GM23338 (cell line): ENCODE results near the gene CNTNAP1. TPM values are rescaled to one million over a fixed set of nuclear protein-coding genes. Genes with fewer than 3 reads are reported as not detected.

Experiments
- ATAC-seq: fragments of 200-7000 bp; cut with Tn5 transposase; 3 replicates; pipeline ENCODE4 v1.9.1; 2020
- DNase-seq: peaks from one replicate; pipeline ENCODE4 v3.0.0-alpha.2; 2015; ENCODE audit warnings: low spot score
- H2AFZ ChIP-seq: fragments of 200-600 bp; sonication (generic); 2 replicates; pipeline ENCODE4 v1.8.0; 2016; ENCODE audit warnings: antibody characterized with exemption, mild to moderate bottlenecking, moderate library complexity
- H3F3A ChIP-seq: fragments of 200-600 bp; sonication (generic); replicated peaks from 2 replicates; pipeline ENCODE4 v1.8.0; 2017; ENCODE audit warnings: antibody characterized with exemption, mixed run types, low read depth
- H3K27ac ChIP-seq: fragments of 200-600 bp; sonication (generic); 2 replicates; pipeline ENCODE4 v1.6.1; 2016; ENCODE audit warnings: low read depth
- H3K27me3 ChIP-seq: fragments of 200-600 bp; sonication (generic); 2 replicates; pipeline ENCODE4 v1.8.0; 2016; ENCODE audit warnings: mild to moderate bottlenecking, mixed run types, moderate library complexity; ENCODE audit not compliant: insufficient read depth
- H3K36me3 ChIP-seq: fragments of 200-600 bp; sonication (generic); 2 replicates; pipeline ENCODE4 v1.8.0; 2016; ENCODE audit warnings: mild to moderate bottlenecking; ENCODE audit not compliant: insufficient read depth
- H3K4me1 ChIP-seq: fragments of 200-600 bp; sonication (generic); 2 replicates; pipeline ENCODE4 v1.8.0; 2016; ENCODE audit warnings: mild to moderate bottlenecking, moderate library complexity; ENCODE audit not compliant: insufficient read depth
- H3K4me2 ChIP-seq: fragments of 200-600 bp; sonication (generic); 2 replicates; pipeline ENCODE4 v1.7.1; 2017; ENCODE audit warnings: mixed run types
- H3K4me3 ChIP-seq: fragments of 200-600 bp; sonication (generic); 2 replicates; pipeline ENCODE4 v1.6.1; 2016; ENCODE audit warnings: mixed run types
- H3K79me2 ChIP-seq: fragments of 200-600 bp; sonication (generic); replicated peaks from 2 replicates; pipeline ENCODE4 v1.8.0; 2017; ENCODE audit warnings: mild to moderate bottlenecking; ENCODE audit not compliant: insufficient read depth
- H3K9me2 ChIP-seq: fragments of 200-600 bp; sonication (generic); 2 replicates; pipeline ENCODE4 v1.8.0; 2017; ENCODE audit not compliant: insufficient read depth
- H4K20me1 ChIP-seq: fragments of 200-600 bp; sonication (generic); replicated peaks from 2 replicates; pipeline ENCODE4 v1.8.0; 2017; ENCODE audit warnings: mild to moderate bottlenecking; ENCODE audit not compliant: insufficient read depth
- H3K27ac Mint-ChIP-seq: 2 replicates; pipeline ENCODE4 v1.8.0; 2020; ENCODE audit warnings: inconsistent platforms, mild to moderate bottlenecking, moderate library complexity, mixed read lengths
- H3K27me3 Mint-ChIP-seq: 3 replicates; pipeline ENCODE4 v1.8.0; 2022; ENCODE audit warnings: low read depth, mild to moderate bottlenecking, moderate library complexity, mixed read lengths, inconsistent platforms; ENCODE audit not compliant: insufficient read depth, poor library complexity
- H3K36me3 Mint-ChIP-seq: 3 replicates; pipeline ENCODE4 v1.8.0; 2021; ENCODE audit warnings: low read depth, mild to moderate bottlenecking, inconsistent platforms, moderate library complexity, mixed read lengths
- H3K4me1 Mint-ChIP-seq: 3 replicates; pipeline ENCODE4 v1.8.0; 2020; ENCODE audit warnings: mild to moderate bottlenecking, inconsistent platforms, mixed read lengths
- H3K4me3 Mint-ChIP-seq: 3 replicates; pipeline ENCODE4 v1.8.0; 2021; ENCODE audit warnings: moderate library complexity, mild to moderate bottlenecking, inconsistent platforms, mixed read lengths
- H3K9me3 Mint-ChIP-seq: 3 replicates; pipeline ENCODE4 v1.8.0; 2020; ENCODE audit warnings: moderate library complexity, mild to moderate bottlenecking, inconsistent platforms, mixed read lengths
- CREB1 ChIP-seq: fragments of 250-450 bp; sonication (Bioruptor Pico); IDR thresholded peaks from 2 replicates; pipeline ENCODE4 v1.5.0; 2020; ENCODE audit warnings: low read depth, mild to moderate bottlenecking, moderate library complexity
- EZH2 ChIP-seq: fragments of 200-600 bp; sonication (generic); IDR thresholded peaks from one replicate; pipeline ENCODE4 v1.8.0; 2017; ENCODE audit warnings: antibody characterized with exemption, mild to moderate bottlenecking, low read depth; ENCODE audit not compliant: unreplicated experiment
- EZH2phosphoT487 ChIP-seq: fragments of 200-600 bp; sonication (generic); IDR thresholded peaks from one replicate; pipeline ENCODE4 v1.8.1; 2018; ENCODE audit warnings: antibody characterized with exemption; ENCODE audit not compliant: unreplicated experiment
- JUNB ChIP-seq: IDR thresholded peaks from one replicate; pipeline ENCODE4 v1.6.1; 2016; ENCODE audit warnings: antibody characterized with exemption; ENCODE audit not compliant: unreplicated experiment
- NANOG ChIP-seq: IDR thresholded peaks from 2 replicates; pipeline ENCODE4 v1.6.1; 2016; ENCODE audit warnings: antibody characterized with exemption, borderline replicate concordance
- STAT1 ChIP-seq: IDR thresholded peaks from one replicate; pipeline ENCODE4 v1.6.1; 2016; ENCODE audit warnings: antibody characterized with exemption; ENCODE audit not compliant: unreplicated experiment
- ZNF114 ChIP-seq: fragments of 250-450 bp; sonication (Bioruptor Pico); IDR thresholded peaks from 2 replicates; pipeline ENCODE4 v1.5.0; 2020; ENCODE audit warnings: mild to moderate bottlenecking, moderate library complexity
- ZNF331 ChIP-seq: fragments of 250-450 bp; sonication (Bioruptor Pico); IDR thresholded peaks from 2 replicates; pipeline ENCODE4 v1.5.0; 2020; ENCODE audit warnings: low read depth, mild to moderate bottlenecking, moderate library complexity
- polyA plus RNA-seq: library from polyadenylated mRNA; unstranded; fragments of >200 nt; fragmentation: Nextera tagmentation; extraction: Ambion mirVana; gene quantifications from 2 replicates; pipeline ENCODE4 v1.2.1, GENCODE V29; 2016
- total RNA-seq: library from RNA; depleted of rRNA; stranded (reverse); fragments of >200 nt; shearing (Covaris generic); gene quantifications from 2 replicates; pipeline ENCODE4 v1.2.3, GENCODE V29; 2014
- TF ChIP-seq, protein P1 (sequence below): IDR thresholded peaks from 2 replicates; pipeline ENCODE4 v1.6.1; 2016; ENCODE audit warnings: antibody characterized with exemption
- TF ChIP-seq, protein P2 (sequence below): IDR thresholded peaks from one replicate; pipeline ENCODE4 v1.6.1; 2018; ENCODE audit warnings: antibody characterized with exemption; ENCODE audit not compliant: unreplicated experiment
- TF ChIP-seq, protein P3 (sequence below), 2 experiments: fragments of 200-600 bp in 1 of 2; sonication (generic) in 1 of 2; conservative IDR thresholded peaks; 2 replicates each; pipeline versions ENCODE4 v1.5.1 to v1.6.1; 2016 to 2017; ENCODE audit warnings: antibody characterized with exemption in 2 of 2, low read depth in 2 of 2, mild to moderate bottlenecking in 2 of 2, moderate library complexity in 1 of 2

Gene CNTNAP1
- total and polyA plus RNA-seq, 2 experiments from 2014 or later = 1.3 to 5.0 TPM

DNA sequence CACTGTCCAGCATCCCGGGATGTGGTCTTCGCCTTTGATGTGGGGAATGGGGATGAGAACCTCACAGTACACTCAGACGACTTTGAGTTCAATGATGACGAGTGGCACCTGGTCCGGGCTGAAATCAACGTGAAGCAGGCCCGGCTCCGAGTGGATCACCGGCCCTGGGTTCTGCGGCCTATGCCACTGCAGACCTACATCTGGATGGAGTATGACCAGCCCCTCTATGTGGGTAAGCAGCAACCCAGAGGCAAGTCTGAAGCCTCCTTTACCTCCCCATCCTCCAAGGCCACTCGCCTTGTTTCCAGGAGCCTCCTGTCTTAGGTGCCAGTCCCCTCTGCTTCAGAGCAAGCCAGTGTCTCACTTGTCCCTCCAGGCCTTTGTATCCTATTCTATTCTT, 10.2 kb downstream of the CNTNAP1 start (continued):
- TF ChIP-seq STAT1 = no peak
- TF ChIP-seq, protein P1, sequence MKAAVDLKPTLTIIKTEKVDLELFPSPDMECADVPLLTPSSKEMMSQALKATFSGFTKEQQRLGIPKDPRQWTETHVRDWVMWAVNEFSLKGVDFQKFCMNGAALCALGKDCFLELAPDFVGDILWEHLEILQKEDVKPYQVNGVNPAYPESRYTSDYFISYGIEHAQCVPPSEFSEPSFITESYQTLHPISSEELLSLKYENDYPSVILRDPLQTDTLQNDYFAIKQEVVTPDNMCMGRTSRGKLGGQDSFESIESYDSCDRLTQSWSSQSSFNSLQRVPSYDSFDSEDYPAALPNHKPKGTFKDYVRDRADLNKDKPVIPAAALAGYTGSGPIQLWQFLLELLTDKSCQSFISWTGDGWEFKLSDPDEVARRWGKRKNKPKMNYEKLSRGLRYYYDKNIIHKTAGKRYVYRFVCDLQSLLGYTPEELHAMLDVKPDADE = no peak
- TF ChIP-seq ZNF331 (CRISPR knock-in tag) = no peak
- TF ChIP-seq, protein P2, sequence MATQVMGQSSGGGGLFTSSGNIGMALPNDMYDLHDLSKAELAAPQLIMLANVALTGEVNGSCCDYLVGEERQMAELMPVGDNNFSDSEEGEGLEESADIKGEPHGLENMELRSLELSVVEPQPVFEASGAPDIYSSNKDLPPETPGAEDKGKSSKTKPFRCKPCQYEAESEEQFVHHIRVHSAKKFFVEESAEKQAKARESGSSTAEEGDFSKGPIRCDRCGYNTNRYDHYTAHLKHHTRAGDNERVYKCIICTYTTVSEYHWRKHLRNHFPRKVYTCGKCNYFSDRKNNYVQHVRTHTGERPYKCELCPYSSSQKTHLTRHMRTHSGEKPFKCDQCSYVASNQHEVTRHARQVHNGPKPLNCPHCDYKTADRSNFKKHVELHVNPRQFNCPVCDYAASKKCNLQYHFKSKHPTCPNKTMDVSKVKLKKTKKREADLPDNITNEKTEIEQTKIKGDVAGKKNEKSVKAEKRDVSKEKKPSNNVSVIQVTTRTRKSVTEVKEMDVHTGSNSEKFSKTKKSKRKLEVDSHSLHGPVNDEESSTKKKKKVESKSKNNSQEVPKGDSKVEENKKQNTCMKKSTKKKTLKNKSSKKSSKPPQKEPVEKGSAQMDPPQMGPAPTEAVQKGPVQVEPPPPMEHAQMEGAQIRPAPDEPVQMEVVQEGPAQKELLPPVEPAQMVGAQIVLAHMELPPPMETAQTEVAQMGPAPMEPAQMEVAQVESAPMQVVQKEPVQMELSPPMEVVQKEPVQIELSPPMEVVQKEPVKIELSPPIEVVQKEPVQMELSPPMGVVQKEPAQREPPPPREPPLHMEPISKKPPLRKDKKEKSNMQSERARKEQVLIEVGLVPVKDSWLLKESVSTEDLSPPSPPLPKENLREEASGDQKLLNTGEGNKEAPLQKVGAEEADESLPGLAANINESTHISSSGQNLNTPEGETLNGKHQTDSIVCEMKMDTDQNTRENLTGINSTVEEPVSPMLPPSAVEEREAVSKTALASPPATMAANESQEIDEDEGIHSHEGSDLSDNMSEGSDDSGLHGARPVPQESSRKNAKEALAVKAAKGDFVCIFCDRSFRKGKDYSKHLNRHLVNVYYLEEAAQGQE = no peak
- TF ChIP-seq EZH2 = no peak

DNA sequence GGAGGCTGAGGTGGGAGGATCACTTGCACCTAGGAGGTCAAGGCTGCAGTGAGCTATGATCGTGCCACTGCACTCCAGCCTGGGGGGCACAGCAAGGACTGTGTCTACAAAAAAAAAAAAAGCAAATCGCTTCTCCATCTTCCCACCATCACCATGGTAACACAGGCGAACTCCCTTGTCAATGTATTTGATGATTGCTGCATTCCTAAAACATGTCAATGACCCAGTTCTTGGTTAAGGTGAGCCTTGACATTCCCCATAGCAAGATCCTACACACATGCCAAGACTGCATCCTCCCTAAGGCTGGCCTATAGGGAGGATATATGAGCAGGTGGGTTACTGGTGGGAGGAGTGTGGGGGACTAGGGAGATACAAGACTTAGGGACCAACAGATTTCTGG, 12.2 kb downstream of the CNTNAP1 start:
- Mint-ChIP-seq H3K27me3 (peaks cover 20% of the 10 kb centered on the region), H3K9me3 (no peaks in the 10 kb centered on the region; the same call in 2 of the 3 replicates), H3K4me1 (peaks cover 7% of the 10 kb centered on the region), H3K4me3 (no peak overlapping the region), H3K27ac (no peak overlapping the region), H3K36me3 (peaks cover 17% of the 10 kb centered on the region)
- H3K4me2 ChIP-seq = no peak overlapping the region
- H3K9me2 ChIP-seq = no peaks in the 10 kb centered on the region
- DNase-seq (no peak), ATAC-seq (no peak)
- H3K36me3 ChIP-seq = no peaks in the 10 kb centered on the region
- H3K79me2 ChIP-seq = no peaks in the 10 kb centered on the region
- no peak overlapping the region for H2AFZ ChIP-seq
- H3K27me3 ChIP-seq = no peaks in the 10 kb centered on the region
- H3F3A ChIP-seq = no peaks in the 10 kb centered on the region
- H4K20me1 ChIP-seq = no peaks in the 10 kb centered on the region; the same call in 1 of the 2 replicates
- H3K4me1 ChIP-seq = no peaks in the 10 kb centered on the region; the same call in 1 of the 2 replicates
- H3K27ac ChIP-seq = no peak overlapping the region
- H3K4me3 ChIP-seq = no peak overlapping the region
- TF ChIP-seq NANOG = no peak
- TF ChIP-seq, protein P1 = no peak
- no peak for TF ChIP-seq STAT1
- no peak for TF ChIP-seq EZH2phosphoT487
- TF ChIP-seq, protein P3, sequence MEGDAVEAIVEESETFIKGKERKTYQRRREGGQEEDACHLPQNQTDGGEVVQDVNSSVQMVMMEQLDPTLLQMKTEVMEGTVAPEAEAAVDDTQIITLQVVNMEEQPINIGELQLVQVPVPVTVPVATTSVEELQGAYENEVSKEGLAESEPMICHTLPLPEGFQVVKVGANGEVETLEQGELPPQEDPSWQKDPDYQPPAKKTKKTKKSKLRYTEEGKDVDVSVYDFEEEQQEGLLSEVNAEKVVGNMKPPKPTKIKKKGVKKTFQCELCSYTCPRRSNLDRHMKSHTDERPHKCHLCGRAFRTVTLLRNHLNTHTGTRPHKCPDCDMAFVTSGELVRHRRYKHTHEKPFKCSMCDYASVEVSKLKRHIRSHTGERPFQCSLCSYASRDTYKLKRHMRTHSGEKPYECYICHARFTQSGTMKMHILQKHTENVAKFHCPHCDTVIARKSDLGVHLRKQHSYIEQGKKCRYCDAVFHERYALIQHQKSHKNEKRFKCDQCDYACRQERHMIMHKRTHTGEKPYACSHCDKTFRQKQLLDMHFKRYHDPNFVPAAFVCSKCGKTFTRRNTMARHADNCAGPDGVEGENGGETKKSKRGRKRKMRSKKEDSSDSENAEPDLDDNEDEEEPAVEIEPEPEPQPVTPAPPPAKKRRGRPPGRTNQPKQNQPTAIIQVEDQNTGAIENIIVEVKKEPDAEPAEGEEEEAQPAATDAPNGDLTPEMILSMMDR (conservative IDR thresholded peaks at IDR 0.05; ENCODE audit: low read depth in 2 of 2) = no peak
- TF ChIP-seq ZNF331 (CRISPR knock-in tag) = no peak
- no peak for TF ChIP-seq JUNB
- no peak for TF ChIP-seq CREB1 (CRISPR knock-in tag)
- no peak for TF ChIP-seq ZNF114 (CRISPR knock-in tag)
